Measurements from ENCODE around the gene UBE2L5. TPM values are rescaled to one million over a fixed set of nuclear protein-coding genes. Genes with fewer than 3 reads are reported as not detected.

Gene UBE2L5
- total and polyA plus RNA-seq, 2 donors (not counting 3 experiments of a cell fraction or from before 2014, with no cell fraction given) = not detected

DNA sequence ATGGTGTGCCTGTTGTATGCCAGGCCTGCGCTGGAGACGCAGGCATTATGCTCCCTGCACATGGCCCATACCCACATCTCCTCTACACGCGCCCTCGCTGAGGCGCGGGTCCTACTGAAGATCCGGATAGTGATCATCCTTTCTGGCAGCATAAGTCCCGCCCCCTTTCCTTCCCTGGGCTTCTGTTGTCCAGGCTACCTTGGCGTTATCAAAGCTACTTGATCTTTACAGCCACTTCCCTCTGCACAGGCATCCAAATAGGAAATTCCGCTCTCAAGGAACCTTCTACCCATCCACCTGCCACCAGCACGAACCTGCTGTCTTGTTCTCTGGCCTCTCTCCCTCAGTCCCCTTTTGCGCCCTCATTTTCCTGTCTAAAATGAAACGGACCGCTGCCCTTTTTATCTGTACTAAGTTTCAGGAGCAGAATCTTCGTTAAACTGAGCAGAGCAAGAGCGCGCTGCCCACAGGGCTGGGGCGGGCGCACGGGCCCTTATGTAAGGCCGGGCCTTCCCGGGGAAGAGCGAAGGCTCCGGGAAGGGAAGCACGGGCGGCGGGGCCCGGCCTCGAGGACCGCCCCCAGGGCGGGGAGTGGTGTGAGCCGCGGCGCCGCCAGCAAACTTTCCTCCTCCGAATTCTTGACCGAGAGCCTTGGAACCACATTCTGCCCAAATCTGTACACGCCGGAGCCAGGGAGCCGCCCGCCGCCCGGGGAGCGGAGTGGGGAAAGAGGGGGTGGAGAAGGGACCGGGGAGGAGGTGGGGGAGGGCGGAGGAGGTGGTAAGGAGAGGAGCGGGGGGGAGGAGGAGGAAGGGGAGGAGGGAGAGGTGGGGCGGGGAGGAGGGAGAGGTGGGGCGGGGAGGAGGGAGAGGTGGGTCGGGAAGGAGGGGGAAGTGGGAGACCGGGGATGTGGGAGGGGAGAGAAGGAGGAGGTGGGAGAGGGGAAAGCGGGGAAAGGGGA lies 920 bp upstream of the UBE2L5 start:
- Histone ChIP-seq H3K4me3 (replicated peaks in 1 of 3; ENCODE audit: insufficient read depth in 1 of 3, low read depth in 1 of 3, low read length in 3 of 3) (peak overlapping the region; percentile 54 to 77 (median 57)), H3K27ac (ENCODE audit: insufficient read depth, low read depth, low read length) (peak overlapping the region; percentile 40), H3K27me3 (ENCODE audit: control insufficient read depth in 2 of 2, insufficient read depth in 2 of 2, low read length in 2 of 2) (no peaks in the 10 kb centered on the region), H3K36me3 (ENCODE audit: control insufficient read depth in 2 of 2, extremely low read depth in 1 of 2, insufficient read depth in 2 of 2, low read length in 2 of 2) (no peaks in the 10 kb centered on the region), H3K4me2 (ENCODE audit: insufficient read depth, low read length) (peak overlapping the region; percentile 88), H3K9ac (replicated peaks; ENCODE audit: extremely low read depth, insufficient read depth, low read length) (peak overlapping the region; percentile 41), H2AFZ (ENCODE audit: low read depth, low read length) (peak overlapping the region; percentile 91), H3K79me2 (ENCODE audit: control insufficient read depth, insufficient read depth, low read length) (no peaks in the 10 kb centered on the region), H3K9me3 (replicated peaks; ENCODE audit: control insufficient read depth, insufficient read depth, low read length) (no peaks in the 10 kb centered on the region), H3K4me1 (ENCODE audit: control insufficient read depth, extremely low read depth, insufficient read depth, low read length) (peaks cover 10% of the 10 kb centered on the region), H4K20me1 (replicated peaks; ENCODE audit: control insufficient read depth, extremely low read depth, insufficient read depth, low read length) (no peaks in the 10 kb centered on the region), H3K9me1 (replicated peaks; ENCODE audit: control insufficient read depth, extremely low read depth, insufficient read depth, low read length) (no peaks in the 10 kb centered on the region)
- ChIA-PET CTCF (interaction anchor here (0.6 to 1.0 kb wide), 7 partner anchors 9 to 66 kb away, joined by 3 to 9 read pairs (median 3); no protein-coding TSS in a partner anchor), POLR2A (interaction anchor here (0.8 to 1.2 kb wide), 5 partner anchors 9 to 279 kb away, joined by 3 to 5 read pairs (median 4); no protein-coding TSS in a partner anchor)
- intact Hi-C loops (cut with micrococcal nuclease) (loop anchor here (2.0 to 10.0 kb wide), 4 partner anchors 36 to 623 kb away; partner anchors contain the start of gene KATNAL1), dilution Hi-C loops (cut with MboI; ENCODE audit: extremely low pct_ligation_motif_present, low sequenced_read_pairs) (no loop called here)
- DNase-seq (ENCODE audit: low read depth, low spot score) (peak; percentile 81), FAIRE-seq (peak; percentile 75)
- TSS peak; percentile 31 for BruUV-seq (replicated peaks)
- TF ChIP-seq GATA2 (IDR thresholded peaks at IDR 0.05; ENCODE audit: insufficient read depth, insufficient read length, low read depth, low read length) (peak; percentile 11), POLR2AphosphoS5 (IDR thresholded peaks at IDR 0.05; ENCODE audit: insufficient read depth, low read depth, low read length) (no peak)
- TF ChIP-seq, protein P1, sequence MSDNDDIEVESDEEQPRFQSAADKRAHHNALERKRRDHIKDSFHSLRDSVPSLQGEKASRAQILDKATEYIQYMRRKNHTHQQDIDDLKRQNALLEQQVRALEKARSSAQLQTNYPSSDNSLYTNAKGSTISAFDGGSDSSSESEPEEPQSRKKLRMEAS (IDR thresholded peaks at IDR 0.05; ENCODE audit: insufficient read depth, insufficient read length) = no peak

DNA sequence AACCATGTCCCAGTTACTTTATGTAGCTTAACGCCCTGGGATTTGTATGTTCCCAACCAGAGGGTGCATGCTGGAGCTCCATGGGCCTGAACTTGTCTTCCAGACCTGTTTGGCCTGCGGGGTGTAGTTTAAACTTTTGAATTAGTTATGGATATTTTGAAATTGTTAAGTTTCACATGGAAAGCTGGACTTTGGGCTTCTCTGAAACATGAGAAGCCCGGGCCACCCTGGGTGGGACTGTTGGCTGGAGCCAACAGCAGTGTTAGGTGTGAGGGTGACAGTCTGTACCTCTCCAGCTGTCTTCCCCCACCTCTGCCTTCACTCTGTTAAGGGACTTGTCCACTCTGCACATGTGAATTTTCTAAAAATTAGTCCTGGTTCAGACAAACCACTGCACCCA lies 1.6 kb downstream of the UBE2L5 start:
- Histone ChIP-seq H3K4me3 (replicated peaks in 1 of 3; ENCODE audit: insufficient read depth in 1 of 3, low read depth in 1 of 3, low read length in 3 of 3) (no peak overlapping the region), H4K20me1 (replicated peaks; ENCODE audit: control insufficient read depth, extremely low read depth, insufficient read depth, low read length) (no peaks in the 10 kb centered on the region), H3K9ac (replicated peaks; ENCODE audit: extremely low read depth, insufficient read depth, low read length) (no peak overlapping the region), H3K27ac (ENCODE audit: insufficient read depth, low read depth, low read length) (no peak overlapping the region), H3K27me3 (ENCODE audit: control insufficient read depth in 2 of 2, insufficient read depth in 2 of 2, low read length in 2 of 2) (no peaks in the 10 kb centered on the region), H3K79me2 (ENCODE audit: control insufficient read depth, insufficient read depth, low read length) (no peaks in the 10 kb centered on the region), H3K4me1 (ENCODE audit: control insufficient read depth, extremely low read depth, insufficient read depth, low read length) (peaks cover 10% of the 10 kb centered on the region), H3K9me3 (replicated peaks; ENCODE audit: control insufficient read depth, insufficient read depth, low read length) (no peaks in the 10 kb centered on the region), H3K9me1 (replicated peaks; ENCODE audit: control insufficient read depth, extremely low read depth, insufficient read depth, low read length) (no peaks in the 10 kb centered on the region), H3K4me2 (ENCODE audit: insufficient read depth, low read length) (no peak overlapping the region), H2AFZ (ENCODE audit: low read depth, low read length) (no peak overlapping the region), H3K36me3 (ENCODE audit: control insufficient read depth in 2 of 2, extremely low read depth in 1 of 2, insufficient read depth in 2 of 2, low read length in 2 of 2) (no peaks in the 10 kb centered on the region)
- CTCF ChIA-PET = interaction anchor here (1.6 kb wide), 1 partner anchor 26 kb away, joined by 3 read pairs; no protein-coding TSS in a partner anchor
- FAIRE-seq = no peak
- intact Hi-C loops (cut with micrococcal nuclease) = loop anchor here (5.0 to 10.0 kb wide), 2 partner anchors 33 to 621 kb away; no protein-coding TSS in a partner anchor
- no peak for DNase-seq (ENCODE audit: low read depth, low spot score)
- POLR2A ChIA-PET = no interaction called here
- TF ChIP-seq, protein P2, sequence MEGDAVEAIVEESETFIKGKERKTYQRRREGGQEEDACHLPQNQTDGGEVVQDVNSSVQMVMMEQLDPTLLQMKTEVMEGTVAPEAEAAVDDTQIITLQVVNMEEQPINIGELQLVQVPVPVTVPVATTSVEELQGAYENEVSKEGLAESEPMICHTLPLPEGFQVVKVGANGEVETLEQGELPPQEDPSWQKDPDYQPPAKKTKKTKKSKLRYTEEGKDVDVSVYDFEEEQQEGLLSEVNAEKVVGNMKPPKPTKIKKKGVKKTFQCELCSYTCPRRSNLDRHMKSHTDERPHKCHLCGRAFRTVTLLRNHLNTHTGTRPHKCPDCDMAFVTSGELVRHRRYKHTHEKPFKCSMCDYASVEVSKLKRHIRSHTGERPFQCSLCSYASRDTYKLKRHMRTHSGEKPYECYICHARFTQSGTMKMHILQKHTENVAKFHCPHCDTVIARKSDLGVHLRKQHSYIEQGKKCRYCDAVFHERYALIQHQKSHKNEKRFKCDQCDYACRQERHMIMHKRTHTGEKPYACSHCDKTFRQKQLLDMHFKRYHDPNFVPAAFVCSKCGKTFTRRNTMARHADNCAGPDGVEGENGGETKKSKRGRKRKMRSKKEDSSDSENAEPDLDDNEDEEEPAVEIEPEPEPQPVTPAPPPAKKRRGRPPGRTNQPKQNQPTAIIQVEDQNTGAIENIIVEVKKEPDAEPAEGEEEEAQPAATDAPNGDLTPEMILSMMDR (IDR thresholded peaks at IDR 0.05; ENCODE audit: extremely low read depth in 1 of 2, insufficient read depth in 1 of 2, low read depth in 1 of 2, low read length in 2 of 2) = no peak
- TF ChIP-seq MYC (IDR thresholded peaks at IDR 0.05; ENCODE audit: low read depth, low read length) (no peak), JUN (IDR thresholded peaks at IDR 0.05; ENCODE audit: borderline replicate concordance, insufficient read depth, insufficient read length, low read depth) (no peak), GATA2 (IDR thresholded peaks at IDR 0.05; ENCODE audit: insufficient read depth, insufficient read length, low read depth, low read length) (no peak)
- TF ChIP-seq, protein P1 (IDR thresholded peaks at IDR 0.05; ENCODE audit: insufficient read depth, insufficient read length) = no peak
- dilution Hi-C loops (cut with MboI; ENCODE audit: extremely low pct_ligation_motif_present, low sequenced_read_pairs) = no loop called here
- BruUV-seq (replicated peaks) = no TSS peak

Data from endothelial cell of umbilical vein (primary cell).